HEK293T (cell line): ENCODE measurements around the gene MCM5.

Experiments used
- ARNT ChIP-seq: fragments of 450-650 bp; IDR thresholded peaks from 2 replicates; pipeline ENCODE4 v1.6.1; 2017; ENCODE audit warnings: mild to moderate bottlenecking
- BHLHE40 ChIP-seq: fragments of 450-650 bp; IDR thresholded peaks from 2 replicates; pipeline ENCODE4 v1.6.1; 2016; ENCODE audit warnings: mild to moderate bottlenecking, moderate library complexity, borderline replicate concordance
- CTBP1 ChIP-seq: fragments of 450-650 bp; IDR thresholded peaks from 2 replicates; pipeline ENCODE4 v1.6.1; 2016; ENCODE audit warnings: borderline replicate concordance
- ELF4 ChIP-seq: fragments of 450-650 bp; IDR thresholded peaks from 2 replicates; pipeline ENCODE4 v1.6.1; 2017; ENCODE audit warnings: antibody characterized with exemption
- FOXA1 ChIP-seq: fragments of 450-650 bp; IDR thresholded peaks from 2 replicates; pipeline ENCODE4 v1.6.1; 2016; ENCODE audit warnings: mild to moderate bottlenecking
- FOXK2 ChIP-seq: fragments of 450-650 bp; IDR thresholded peaks from 2 replicates; pipeline ENCODE4 v1.6.1; 2016; ENCODE audit warnings: mild to moderate bottlenecking
- FOXM1 ChIP-seq: fragments of 450-650 bp; IDR thresholded peaks from 2 replicates; pipeline ENCODE4 v1.6.1; 2017; ENCODE audit warnings: mild to moderate bottlenecking, borderline replicate concordance
- L3MBTL2 ChIP-seq: fragments of 450-650 bp; conservative IDR thresholded peaks from 2 replicates; pipeline ENCODE4 v1.6.1; 2016; ENCODE audit warnings: mild to moderate bottlenecking
- LEF1 ChIP-seq: fragments of 450-650 bp; IDR thresholded peaks from 2 replicates; pipeline ENCODE4 v1.6.1; 2017; ENCODE audit warnings: mild to moderate bottlenecking, borderline replicate concordance
- NFRKB ChIP-seq: fragments of 450-650 bp; IDR thresholded peaks from 2 replicates; pipeline ENCODE4 v1.6.1; 2016; ENCODE audit warnings: mild to moderate bottlenecking, moderate library complexity
- SP1 ChIP-seq: fragments of 450-650 bp; IDR thresholded peaks from 2 replicates; pipeline ENCODE4 v1.6.1; 2017
- SUZ12 ChIP-seq: fragments of 450-650 bp; IDR thresholded peaks from 2 replicates; pipeline ENCODE4 v1.6.1; 2016; ENCODE audit warnings: mild to moderate bottlenecking
- TARDBP ChIP-seq: fragments of 450-650 bp; IDR thresholded peaks from 2 replicates; pipeline ENCODE4 v1.6.1; 2016
- ZNF384 ChIP-seq: fragments of 450-650 bp; IDR thresholded peaks from 2 replicates; pipeline ENCODE4 v1.6.1; 2016

GRCh38 chr22:35376728-35377472, 23.0 kb upstream of the MCM5 start:
- TF ChIP-seq BHLHE40 (no peak), NFRKB (no peak), FOXA1 (no peak), ZNF384 (no peak), FOXK2 (no peak), ELF4 (no peak), SP1 (no peak), L3MBTL2 (peak; percentile 41; the same call in 1 of the 2 replicates), TARDBP (no peak), FOXM1 (no peak), CTBP1 (0 out of 2 replicates have a peak, but pooled peaks have one; percentile 38), LEF1 (no peak), ARNT (no peak), SUZ12 (no peak)
